Endometrial microvascular endothelial cells (primary cell): ENCODE data around the gene GHRH. TPM values are rescaled to one million over a fixed set of nuclear protein-coding genes. Genes with fewer than 3 reads are reported as not detected.

Source experiments
- in situ Hi-C: cut with HindIII; loops from 2 replicates; pipeline ENCODE4 v1.10.0; 2017; ENCODE audit warnings: low sequenced_read_pairs, low pct_unique_long_range_greater_than_20kb; ENCODE audit errors: inconsistent ontology term
- total RNA-seq: library from RNA; depleted of rRNA; stranded (reverse); fragments of >200 nt; gene quantifications from one replicate; pipeline ENCODE4 v1.2.3, GENCODE V29; 2015; ENCODE audit errors: inconsistent ontology term

Gene GHRH
- total RNA-seq, 1 donor from 2014 or later, result not detected

GRCh38 chr20:37246736-37247135 is 14.9 kb downstream of the GHRH start:
- in situ Hi-C loops, result no loop called here

DNA sequence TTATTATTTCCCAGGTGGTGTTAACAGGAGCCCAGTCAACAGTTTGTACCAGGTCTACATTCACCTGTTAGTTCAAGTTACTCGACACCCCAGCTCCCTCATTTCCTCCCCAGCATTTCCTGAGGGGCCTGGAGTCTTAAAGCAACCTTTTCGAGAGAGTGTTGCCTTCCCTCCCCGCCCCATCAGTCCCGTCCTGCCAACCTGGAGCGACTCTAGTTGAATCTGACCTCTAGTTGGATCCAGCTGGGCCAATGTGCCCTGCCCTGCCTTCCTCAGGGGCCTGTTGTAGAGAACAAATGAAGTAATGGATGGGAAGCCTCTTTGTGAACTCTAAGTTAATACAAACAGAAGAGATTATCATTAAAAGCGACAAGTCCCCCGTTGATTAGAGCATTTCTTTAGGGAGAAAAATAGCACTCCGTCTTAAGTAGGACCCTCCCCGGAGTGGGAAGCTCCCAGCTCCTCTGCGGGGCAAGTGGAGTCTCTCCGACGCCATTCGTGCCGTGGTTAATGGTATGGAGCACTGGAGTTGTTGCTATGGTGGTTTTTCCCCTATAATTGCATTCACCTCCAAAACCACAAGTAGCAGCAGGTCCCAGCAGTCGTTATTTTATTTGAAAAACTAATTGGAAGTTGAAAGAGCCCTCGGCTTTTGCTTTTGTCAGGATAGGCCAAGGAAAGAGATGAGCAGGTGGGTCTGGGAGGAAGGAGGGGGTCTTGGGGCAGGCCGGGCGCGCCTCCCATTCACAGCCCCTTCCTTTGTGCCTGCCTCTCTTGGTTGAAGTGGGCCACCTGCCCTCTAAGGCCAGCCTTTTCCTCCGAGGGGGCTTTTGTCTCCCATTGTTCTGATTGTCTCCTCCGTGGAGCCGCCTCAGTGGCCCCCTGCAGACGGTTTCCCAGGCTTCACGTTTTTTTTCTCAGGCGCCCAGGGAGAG is 16.1 kb downstream of the GHRH start:
- in situ Hi-C loops, result no loop called here

DNA sequence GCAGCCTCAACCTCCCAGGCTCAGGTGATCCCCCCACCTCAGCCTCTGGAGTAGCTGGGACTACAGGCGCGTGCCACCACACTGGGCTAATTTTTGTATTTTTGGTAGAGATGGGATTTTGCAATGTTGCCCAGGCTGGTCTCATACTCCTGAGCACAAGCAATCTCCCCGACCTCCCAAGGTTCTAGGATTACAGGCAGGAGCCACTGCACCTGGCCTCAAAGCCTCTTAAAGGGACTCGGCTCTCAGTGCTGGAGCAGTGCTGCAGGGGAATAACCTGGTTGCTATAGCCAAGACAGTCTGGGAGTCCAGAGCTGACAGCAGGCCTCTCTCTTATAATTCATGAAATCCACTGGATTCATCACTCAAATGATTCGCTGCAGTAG is 17.0 kb downstream of the GHRH start:
- in situ Hi-C loops, result no loop called here

GRCh38 chr20:37243937-37244571 is 17.6 kb downstream of the GHRH start:
- in situ Hi-C loops, result no loop called here

DNA sequence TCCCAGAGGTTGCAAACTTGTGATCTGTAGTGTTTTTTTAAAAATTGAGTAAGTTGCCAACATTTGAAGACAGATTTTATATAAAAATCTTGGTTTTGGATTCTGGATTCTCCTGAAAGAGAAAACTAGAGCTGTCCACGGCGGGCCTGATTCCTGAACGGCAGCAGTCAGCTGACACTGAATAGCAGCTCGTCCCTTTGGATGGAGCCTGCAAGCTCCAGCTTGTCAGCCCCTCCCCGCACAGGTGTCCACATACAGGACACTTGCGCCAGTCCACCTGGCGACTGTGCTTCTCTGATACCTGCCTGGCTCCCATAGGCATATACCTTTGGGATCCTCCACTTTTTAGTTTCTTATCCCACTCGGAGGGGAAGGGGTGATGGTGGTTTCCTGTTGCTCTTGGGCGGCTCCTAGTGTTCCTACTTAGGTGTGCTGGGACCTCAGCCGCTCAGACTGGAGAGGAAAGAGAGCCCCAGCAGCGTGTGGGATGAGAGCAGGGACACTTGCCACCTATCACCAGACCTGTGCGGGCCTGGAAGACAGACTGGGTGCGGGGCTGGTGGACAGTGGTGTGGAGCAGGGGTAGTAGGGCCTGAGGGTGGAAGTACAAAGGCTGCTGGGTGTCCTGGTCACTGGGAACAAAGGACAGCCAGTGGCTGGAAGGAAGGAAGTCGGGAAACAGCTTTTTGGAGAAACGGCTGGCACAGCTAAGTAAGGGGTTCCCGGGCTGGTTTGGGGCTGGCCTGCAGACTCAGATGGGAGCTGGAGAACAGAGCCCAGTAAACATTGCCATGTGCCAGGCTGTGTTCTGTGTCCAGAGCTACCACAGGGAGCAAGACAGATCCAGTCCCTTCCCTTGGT is 18.3 kb downstream of the GHRH start:
- in situ Hi-C loops, result no loop called here

GRCh38 chr20:37242503-37242902 is 19.1 kb downstream of the GHRH start:
- in situ Hi-C loops, result no loop called here

DNA sequence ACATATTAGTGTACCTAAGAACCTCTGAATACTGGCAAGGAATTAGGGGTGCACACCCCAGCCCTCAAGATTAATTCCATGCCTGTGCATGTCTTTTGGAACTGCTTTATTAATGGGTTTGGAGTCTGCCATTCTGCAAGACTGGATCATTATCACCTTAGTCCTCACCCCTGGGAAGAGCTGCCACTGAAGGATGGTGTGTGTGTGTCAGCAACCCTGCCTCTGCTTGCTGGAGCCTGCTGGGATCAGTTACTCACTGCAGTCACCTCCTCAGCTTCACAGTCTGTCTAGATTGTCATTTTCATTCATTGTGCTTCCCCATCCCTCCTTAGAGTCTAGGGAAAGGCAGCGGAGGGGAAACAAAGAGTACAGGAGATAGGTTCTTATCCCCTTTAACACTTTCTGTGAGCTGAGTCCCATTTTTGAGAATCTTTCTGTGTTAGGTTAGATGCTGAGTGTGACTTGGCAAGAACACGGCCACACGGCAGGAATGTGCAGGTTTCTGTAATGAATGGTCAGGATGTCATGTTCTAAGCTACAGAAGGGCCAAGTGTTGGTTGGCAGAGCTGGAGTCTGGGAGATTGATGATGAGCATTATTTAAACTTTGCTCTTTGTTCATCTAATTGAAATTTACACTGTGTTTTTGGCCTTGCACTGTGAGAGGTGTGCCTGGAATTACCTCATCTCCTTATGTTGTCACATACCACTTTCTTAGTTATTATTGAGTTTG is 21.1 kb downstream of the GHRH start:
- in situ Hi-C loops, result no loop called here

DNA sequence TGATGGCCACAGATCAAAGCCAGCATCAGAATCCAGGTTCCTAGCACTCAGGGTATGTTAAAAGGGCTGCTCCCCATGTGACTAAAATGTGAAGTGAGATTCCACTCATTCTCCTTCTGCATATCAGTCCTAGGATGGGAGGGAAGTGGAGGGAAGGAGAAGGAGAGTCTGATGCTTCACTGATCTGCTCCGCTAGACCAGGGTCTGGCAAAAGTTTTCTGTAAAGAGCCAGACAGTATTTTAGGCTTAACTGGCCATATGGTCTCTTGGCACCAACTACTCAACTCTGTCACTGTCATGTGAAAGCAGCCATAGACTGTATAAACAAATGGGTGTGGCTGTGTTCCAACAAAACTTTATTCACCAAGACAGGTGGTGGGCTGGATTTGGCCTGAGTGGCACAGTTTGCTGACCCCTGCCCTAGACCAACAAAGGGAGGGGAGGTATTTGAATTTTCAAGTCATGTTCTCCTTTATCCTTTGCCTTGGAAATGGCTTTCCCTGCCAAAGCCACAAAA is 22.6 kb downstream of the GHRH start:
- in situ Hi-C loops, result no loop called here

DNA sequence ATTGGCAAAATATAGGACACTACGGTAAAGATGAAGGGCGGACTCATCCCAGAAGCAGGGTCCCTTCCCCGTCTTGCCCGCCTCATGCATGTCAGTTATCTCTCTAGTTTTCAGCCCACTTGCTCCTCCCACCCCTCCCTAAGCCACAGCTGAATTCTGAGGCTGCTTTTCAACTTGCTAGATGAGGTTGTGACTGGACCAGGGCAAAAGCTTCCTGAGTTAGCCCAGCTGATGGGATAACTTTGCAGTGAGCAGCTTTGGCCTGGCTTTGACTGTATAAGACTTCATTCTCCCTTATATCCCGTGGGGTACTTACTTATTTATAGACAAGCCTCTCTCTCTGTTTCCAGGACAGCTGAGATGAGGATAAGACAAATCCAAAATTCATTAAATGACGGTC is 23.2 kb downstream of the GHRH start:
- in situ Hi-C loops, result no loop called here

GRCh38 chr20:37237656-37238055 is 24.0 kb downstream of the GHRH start:
- in situ Hi-C loops, result no loop called here

DNA sequence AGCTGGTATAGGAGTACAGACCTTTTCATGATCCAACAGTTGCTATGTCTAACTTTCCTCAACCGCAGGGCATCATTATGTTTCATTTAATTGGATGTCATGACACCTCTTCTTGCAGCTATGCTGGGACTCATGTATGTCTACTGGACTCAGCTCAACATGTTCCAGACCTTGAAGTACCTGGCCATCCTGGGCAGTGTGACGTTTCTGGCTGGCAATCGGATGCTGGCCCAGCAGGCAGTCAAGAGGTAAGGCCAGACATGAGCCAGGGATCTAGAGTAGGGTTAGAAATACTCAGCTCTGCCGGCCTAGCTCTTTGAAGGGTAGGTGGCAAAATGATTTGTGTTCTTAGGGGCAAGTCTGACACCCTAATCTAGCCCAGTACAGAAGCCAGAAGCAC is 25.2 kb downstream of the GHRH start:
- in situ Hi-C loops, result no loop called here

DNA sequence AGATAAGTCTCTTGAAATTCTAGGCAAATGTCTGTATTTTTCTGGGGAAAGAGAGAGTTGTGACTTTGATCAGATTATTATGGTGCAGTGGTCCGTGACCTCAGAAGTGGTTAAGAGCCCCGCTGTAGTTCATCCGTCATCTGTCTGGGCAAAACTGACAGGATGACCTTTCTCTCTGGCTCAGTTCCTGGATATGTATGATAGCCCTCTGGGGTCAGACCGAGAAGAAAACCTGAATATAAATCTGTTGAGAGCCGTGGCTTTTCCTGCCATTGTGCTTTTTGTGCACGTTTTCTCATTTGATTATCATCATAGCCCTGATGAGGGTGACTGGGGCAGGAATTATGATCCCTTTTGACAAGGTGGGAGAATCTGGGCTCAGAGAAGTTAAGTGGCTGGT is 26.5 kb downstream of the GHRH start:
- in situ Hi-C loops, result no loop called here

- in situ Hi-C loops, result no loop called here
Observed at GRCh38 chr20:37234254-37234581, 27.4 kb downstream of the GHRH start.

- in situ Hi-C loops, result no loop called here
Observed at GRCh38 chr20:37233548-37234253, 27.9 kb downstream of the GHRH start.

- in situ Hi-C loops, result no loop called here
Observed at GRCh38 chr20:37231947-37232630, 29.5 kb downstream of the GHRH start.

GRCh38 chr20:37230200-37230599 is 31.4 kb downstream of the GHRH start:
- in situ Hi-C loops, result no loop called here

- in situ Hi-C loops, result no loop called here
Observed at GRCh38 chr20:37229357-37229756, 32.3 kb downstream of the GHRH start.

DNA sequence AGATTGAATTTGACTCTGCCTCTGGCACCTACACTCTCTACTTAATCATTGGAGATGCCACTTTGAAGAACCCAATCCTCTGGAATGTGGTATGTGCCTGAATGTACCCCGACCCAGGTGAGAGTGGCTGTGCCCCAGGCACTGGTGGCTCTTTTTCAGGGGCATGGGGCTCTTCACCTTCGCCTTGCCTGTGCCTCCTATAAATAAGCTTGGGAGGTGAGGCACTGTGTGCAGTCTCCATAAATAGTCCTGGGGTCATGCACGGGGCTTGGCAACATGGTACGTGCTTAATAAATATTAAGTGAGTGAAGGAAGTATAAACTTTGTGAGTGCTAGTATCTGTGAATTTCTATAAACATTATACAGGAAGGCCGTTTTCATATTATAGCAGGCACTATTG is 33.0 kb downstream of the GHRH start:
- in situ Hi-C loops, result no loop called here
